Hypothalamus (tissue), 51 donors: ENCODE data around the gene MGAT5B.
A peak's percentile ranks its signal among the peaks of the same experiment; 100 is the strongest.
"Not testable (repeated sequence)": the region's sequence is repeated elsewhere in the genome, so short reads cannot be mapped to it uniquely, and the experiment has no call there.

ENCODE experiments used
- DNase-seq, 51 donors: peaks; one replicate each; lab custom pipeline; 2025; lab: John Stamatoyannopoulos, UW

The MGAT5B gene

DNA sequence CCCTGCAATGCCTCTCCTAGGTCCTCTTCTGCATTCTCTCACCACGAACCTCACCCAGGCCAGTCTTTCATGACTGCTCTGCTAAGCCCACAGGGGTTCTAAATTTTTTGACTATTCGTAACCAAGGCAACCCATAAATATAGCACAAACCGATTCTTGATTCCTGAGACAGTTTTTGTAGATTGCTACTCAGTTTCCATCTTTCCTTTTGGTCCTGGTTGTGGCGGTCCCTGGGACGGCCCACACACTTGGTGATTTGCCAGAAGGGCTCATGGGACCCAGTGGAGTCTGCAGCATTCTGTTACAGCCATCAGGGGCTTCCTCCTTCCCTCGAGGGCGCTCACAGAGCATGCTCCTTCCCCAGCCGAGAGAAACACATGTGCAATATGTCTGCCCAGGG is 23.4 kb upstream of the MGAT5B start:
- DNase-seq = no peak

DNA sequence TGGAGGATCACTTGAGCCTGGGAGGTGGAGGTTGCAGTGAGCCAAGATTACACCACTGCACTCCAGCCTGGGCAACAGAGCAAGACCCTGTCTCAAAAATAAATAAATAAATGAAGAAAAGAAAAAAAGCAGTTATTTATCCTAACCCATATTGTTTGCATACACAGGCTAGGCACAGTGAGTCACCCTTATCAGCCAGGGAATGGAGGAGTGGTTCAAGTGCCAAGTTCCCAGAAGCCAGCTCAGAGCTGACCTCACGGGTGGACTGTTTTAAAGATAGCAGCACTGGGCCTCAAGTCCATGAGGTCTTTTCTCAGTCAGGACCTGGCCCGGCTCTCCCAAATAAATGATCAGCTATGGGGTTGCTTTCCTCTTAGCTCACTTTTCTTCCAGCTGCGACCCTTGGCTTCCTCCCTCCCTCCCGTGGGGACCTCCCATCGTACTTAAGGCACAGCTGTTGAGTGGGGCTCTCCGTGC is 22.6 kb upstream of the MGAT5B start:
- DNase-seq = no peak

GRCh38 chr17:76847031-76847430 is 21.2 kb upstream of the MGAT5B start:
- DNase-seq = no peak

DNA sequence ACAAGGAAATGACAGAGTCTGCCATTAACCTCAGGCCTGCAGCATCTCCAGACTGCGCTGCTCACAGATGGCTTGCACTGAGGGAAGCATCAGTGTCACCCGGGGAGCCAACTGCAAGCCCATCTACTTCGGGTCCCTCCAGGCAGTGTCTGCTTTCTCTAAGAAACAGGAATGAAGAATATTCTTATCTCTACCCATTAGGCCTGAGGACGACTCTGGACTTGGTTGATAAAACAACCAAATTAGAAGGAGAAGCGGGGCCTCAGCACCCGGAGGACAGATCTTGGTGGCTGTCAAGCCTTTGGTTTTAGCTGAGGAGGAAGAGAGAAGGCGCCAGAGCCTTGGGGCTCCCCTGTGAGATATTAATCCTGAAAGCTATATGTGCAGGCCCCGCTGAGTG is 19.5 kb upstream of the MGAT5B start:
- no peak for DNase-seq

DNA sequence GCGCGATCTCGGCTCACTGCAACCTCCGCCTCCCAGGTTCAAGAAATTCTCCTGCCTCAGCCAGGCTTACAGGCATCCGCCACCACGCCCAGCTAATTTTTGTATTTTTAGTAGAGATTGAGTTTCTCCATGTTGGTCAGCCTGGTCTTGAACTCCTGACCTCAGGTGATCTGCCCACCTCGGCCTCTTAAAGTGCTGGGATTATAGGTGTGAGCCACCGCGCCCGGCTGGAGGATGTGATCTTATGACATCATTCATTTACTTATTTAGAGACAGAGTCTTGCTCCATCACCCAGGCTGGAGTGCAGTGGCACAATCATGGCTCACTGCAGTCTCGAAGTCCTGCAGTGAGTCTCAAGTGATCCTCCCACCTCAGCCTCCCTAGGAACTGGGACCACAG is 19.0 kb upstream of the MGAT5B start:
- not testable (repeated sequence) for DNase-seq

DNA sequence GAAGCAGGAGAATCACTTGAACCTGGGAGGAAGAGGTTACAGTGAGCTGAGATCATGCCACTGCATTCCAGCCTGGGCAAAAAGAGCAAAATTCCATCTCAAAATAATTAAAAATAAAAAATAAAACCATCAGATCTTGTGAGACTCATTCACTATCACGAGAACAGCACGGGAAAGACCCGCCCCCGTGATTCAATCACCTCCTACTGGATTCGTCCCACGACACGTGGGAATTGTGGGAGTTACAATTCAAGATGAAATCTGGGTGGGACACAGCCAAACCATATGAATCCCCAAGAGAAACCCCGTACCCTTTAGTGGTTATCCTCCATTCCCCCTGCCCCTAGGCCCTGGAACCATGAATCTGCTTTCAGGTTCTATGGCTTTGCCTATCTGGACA is 15.4 kb upstream of the MGAT5B start:
- no peak for DNase-seq

GRCh38 chr17:76855105-76855504 is 13.1 kb upstream of the MGAT5B start:
- DNase-seq = no peak

- DNase-seq = no peak
These were observed 6.1 kb upstream of the MGAT5B start for GRCh38 chr17:76862079-76862478.

DNA sequence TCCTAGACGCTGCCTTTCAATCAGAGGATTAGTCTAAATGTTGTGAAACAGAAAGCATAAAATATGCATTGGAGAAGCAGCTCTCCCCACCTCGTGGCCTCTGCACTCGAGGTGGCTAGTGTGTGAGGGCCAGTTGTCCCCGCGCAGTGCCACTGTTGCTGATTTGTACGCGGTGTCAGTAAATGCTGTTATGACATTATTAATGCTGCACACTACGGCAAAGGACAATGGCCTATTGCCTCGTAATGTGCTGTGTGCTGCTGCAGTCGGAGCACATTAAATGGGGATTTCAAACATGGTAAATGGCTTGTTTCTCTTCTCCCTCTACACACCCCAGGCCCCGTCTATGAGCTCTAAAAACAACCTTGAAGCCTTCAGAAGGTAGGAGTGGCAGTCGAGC is 5.7 kb upstream of the MGAT5B start:
- no peak for DNase-seq

DNA sequence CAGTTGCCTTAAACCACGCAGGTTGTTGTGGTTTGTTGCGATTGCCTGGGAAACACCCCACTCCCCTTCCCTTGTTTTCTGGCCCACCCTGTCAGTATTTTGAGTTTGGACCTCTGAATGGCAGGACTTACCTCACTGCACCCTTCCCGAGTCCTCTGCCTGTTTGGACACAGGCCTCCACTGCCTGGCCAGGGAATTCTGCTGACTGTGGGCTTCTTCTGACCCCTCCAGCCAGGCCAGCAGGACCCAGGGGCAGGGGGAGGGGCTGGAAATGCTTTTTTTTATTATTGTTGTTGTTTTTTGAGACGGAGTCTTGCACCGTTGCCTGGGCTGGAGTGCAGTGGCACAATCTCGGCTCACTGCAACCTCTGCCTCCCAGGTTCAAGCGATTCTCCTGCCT is 4.2 kb upstream of the MGAT5B start:
- no peak for DNase-seq

GRCh38 chr17:76865174-76865573 is 3.0 kb upstream of the MGAT5B start:
- no peak for DNase-seq

- DNase-seq = no peak
These were observed 2.0 kb upstream of the MGAT5B start for GRCh38 chr17:76866203-76866602.

GRCh38 chr17:76866774-76867577 is 1.2 kb upstream of the MGAT5B start:
- DNase-seq = no peak

- peak in 1 of 51 donors; percentile 35 for DNase-seq
These were observed 527 bp upstream of the MGAT5B start for GRCh38 chr17:76867578-76868175.

DNA sequence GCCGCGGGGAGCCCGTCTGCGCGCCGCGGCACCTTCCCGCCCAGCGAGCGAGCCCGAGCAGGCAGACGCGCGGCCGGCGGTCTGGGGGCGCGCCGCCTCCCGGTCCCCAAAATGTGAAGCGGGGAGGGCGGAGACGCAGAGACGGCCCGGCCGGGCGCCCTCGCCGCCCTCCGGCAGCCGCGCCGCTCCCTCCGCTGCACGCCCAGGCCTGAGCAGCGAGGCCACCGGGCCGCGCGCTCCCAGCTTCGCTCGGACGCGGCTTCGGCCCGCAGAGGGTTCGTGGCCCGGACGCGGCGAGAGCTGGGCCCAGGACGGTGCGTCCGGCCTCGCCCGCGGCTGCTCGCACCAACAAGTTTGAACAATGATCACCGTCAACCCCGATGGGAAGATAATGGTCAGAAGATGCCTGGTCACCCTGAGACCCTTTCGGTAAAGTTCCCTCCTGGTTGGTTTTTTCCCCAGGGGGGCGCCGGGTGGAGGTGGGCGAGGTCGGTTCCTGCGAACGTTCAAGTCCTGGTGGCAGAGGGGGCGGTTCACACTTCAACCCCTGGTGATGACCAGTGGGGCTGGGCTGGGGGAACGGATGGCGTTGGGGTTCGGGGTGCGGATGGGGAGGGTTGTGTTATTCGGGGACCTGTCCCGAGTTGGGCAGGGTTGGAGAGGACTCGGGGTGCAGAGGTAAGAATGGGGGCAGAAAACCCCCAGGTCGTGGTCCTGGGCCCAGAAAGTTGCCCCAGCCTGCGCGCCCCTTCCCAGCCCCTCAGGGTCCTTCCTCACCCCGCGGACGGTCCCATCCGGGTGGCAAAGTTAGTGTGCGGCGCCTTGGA is 678 bp downstream of the MGAT5B start:
- peak in 1 of 51 donors; percentile 24 for DNase-seq

GRCh38 chr17:76869496-76870376 is 1.5 kb downstream of the MGAT5B start:
- peak in 2 of 51 donors; percentile 4 to 10 for DNase-seq

- DNase-seq = no peak
These were observed 2.1 kb downstream of the MGAT5B start for GRCh38 chr17:76870377-76870714.

- no peak for DNase-seq
These were observed 3.5 kb downstream of the MGAT5B start for GRCh38 chr17:76871668-76872067.

- DNase-seq = peak in 1 of 51 donors; percentile 46
These were observed 4.1 kb downstream of the MGAT5B start for GRCh38 chr17:76872221-76872873.

GRCh38 chr17:76872874-76873221 is 4.6 kb downstream of the MGAT5B start:
- no peak for DNase-seq
